ENCODE results near the gene ANTXRL.
"Not testable (repeated sequence)": the region's sequence is repeated elsewhere in the genome, so short reads cannot be mapped to it uniquely, and the experiment has no call there.

DNA sequence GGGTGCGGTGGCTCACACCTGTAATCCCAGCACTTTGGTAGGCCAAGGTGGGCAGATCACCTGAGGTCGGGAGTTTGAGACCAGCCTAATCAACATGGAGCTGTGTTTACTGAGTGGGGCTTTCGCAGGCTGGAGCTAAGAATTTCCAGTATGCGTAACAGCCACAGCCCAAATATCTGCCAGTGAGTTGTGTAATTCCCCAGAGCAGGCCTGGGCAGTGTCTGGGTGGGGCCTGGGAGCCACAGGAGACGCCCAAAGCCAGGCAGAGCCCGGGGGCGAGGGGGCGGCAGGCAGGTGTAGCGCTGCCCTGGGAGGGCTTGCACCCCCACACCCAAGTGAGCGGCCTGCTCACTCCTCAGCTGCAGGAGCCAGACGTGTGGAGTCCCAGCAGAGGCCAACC lies 88.6 kb downstream of the ANTXRL start, which contains the start of gene ANXA8L1:
- TF ChIP-seq POLR2A (IDR thresholded peaks at IDR 0.05) = peak in 1 of 4 donors; percentile 33
- not testable (repeated sequence) for TF ChIP-seq CTCF (IDR thresholded peaks at IDR 0.05)

All from esophagus squamous epithelium (tissue), 4 donors.